ENCODE data around the gene GABPA. TPM values are rescaled to one million over a fixed set of nuclear protein-coding genes. Genes with fewer than 3 reads are reported as not detected.
"Not testable (repeated sequence)": the region's sequence is repeated elsewhere in the genome, so short reads cannot be mapped to it uniquely, and the experiment has no call there.

GABPA gene
- total RNA-seq, 1 experiment from 2014 or later = 26.4 TPM

- no peak for DNase-seq (ENCODE audit: low read depth)
- in situ Hi-C loops (cut with HindIII; ENCODE audit: low pct_unique_long_range_greater_than_20kb, low sequenced_read_pairs) = no loop called here
Observed at GRCh38 chr21:25734654-25734903, 193 bp upstream of the GABPA start.

DNA sequence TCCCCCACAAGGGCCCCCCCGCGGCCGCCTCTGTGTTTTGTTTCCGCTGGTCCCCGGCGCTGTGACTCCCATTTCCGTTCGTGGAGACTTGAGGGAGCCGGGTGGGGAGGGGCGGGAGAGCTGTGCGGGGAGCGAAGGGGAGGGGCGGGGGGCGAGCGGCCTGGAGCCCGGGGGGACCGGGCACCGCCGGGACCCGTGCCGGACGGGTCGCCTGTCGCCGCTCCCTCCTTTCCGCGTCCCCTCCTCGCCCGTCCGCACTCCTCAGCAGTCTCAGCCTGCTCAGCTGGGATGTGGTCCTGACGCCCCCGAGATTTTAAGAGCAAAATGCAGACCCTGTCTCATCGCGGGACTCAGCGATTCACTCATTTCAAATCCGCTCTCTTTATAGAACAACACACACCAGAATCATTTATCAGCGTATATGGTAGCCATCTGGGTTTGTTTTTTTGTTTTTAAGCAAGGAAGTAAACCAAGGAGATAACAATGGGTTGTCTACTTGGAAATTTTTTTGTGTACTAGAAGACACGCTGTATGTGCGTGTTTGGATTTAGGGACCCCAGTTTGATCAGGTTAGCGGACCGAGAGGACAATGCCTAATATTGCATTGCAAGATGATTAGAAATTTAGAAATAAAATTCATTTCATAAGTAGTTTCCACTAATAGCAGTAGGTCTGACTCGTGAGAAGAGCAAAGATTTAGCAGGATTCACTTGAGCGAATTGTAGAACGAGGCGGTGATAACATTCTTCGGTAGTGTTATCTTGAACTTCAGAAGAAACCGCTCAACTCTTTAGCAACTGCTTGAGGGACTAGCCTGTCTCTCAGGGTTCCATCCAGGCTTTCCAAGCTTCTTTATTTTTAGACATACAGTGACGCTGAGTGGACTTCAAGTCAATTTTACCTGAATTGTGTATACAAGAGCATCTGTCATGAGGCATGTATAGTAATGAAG lies 1.1 kb downstream of the GABPA start:
- in situ Hi-C loops (cut with HindIII; ENCODE audit: low pct_unique_long_range_greater_than_20kb, low sequenced_read_pairs) = no loop called here
- peak; percentile 30 for DNase-seq (ENCODE audit: low read depth)

- no peak for DNase-seq (ENCODE audit: low read depth)
- in situ Hi-C loops (cut with HindIII; ENCODE audit: low pct_unique_long_range_greater_than_20kb, low sequenced_read_pairs) = no loop called here
Observed at GRCh38 chr21:25737421-25737820, 2.6 kb downstream of the GABPA start.

DNA sequence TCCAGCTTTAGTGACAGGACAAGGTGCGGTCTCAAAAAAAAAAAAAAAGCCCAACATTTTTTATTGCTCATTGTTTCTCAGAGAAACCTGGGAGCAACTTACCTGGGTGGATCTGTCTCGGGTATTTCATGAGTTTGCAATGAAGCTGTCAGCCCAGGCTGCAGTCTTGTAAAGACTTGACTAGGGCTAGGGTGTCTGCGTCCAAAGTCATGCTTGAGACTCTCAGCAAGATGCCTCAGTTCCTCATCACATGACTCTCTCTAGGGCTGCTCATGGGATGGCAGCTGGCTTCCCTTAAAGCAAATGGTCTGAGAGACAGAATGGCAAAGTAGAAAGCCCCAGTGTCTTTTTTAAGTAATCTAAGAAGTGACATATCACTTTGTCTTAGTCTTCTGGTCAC lies 8.1 kb downstream of the GABPA start:
- DNase-seq (ENCODE audit: low read depth) = no peak
- in situ Hi-C loops (cut with HindIII; ENCODE audit: low pct_unique_long_range_greater_than_20kb, low sequenced_read_pairs) = no loop called here

GRCh38 chr21:25744854-25745253 lies 10.1 kb downstream of the GABPA start:
- in situ Hi-C loops (cut with HindIII; ENCODE audit: low pct_unique_long_range_greater_than_20kb, low sequenced_read_pairs) = no loop called here
- DNase-seq (ENCODE audit: low read depth) = no peak

GRCh38 chr21:25750085-25750484 lies 15.3 kb downstream of the GABPA start:
- DNase-seq (ENCODE audit: low read depth) = no peak
- in situ Hi-C loops (cut with HindIII; ENCODE audit: low pct_unique_long_range_greater_than_20kb, low sequenced_read_pairs) = no loop called here

- in situ Hi-C loops (cut with HindIII; ENCODE audit: low pct_unique_long_range_greater_than_20kb, low sequenced_read_pairs) = no loop called here
- no peak for DNase-seq (ENCODE audit: low read depth)
Observed at GRCh38 chr21:25752416-25752815, 17.6 kb downstream of the GABPA start.

- DNase-seq (ENCODE audit: low read depth) = no peak
Observed at GRCh38 chr21:25756190-25756932, 21.6 kb downstream of the GABPA start.

DNA sequence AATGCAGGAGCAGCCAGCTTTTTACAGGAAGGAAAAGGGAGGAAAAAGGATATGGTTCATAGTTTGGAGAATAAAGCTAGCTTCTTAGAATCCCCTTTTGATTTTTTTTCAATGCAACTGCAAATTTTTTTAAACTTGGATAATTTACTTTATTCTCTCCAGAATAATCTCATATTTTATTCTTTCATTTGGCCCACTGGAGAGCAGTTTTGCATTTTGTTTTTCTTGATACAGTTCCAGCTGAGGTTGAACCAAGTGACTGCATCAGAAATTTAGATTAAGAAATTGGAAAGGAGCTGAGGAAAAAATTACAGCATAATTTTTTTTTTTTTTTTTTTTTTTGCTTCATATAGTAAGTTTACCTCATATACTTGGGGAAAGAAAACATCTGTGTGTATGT lies 22.8 kb downstream of the GABPA start:
- in situ Hi-C loops (cut with HindIII; ENCODE audit: low pct_unique_long_range_greater_than_20kb, low sequenced_read_pairs) = no loop called here

More at GRCh38 chr21:25756190-25756932, 21.6 kb downstream of the GABPA start:
- in situ Hi-C loops (cut with HindIII; ENCODE audit: low pct_unique_long_range_greater_than_20kb, low sequenced_read_pairs) = no loop called here

DNA sequence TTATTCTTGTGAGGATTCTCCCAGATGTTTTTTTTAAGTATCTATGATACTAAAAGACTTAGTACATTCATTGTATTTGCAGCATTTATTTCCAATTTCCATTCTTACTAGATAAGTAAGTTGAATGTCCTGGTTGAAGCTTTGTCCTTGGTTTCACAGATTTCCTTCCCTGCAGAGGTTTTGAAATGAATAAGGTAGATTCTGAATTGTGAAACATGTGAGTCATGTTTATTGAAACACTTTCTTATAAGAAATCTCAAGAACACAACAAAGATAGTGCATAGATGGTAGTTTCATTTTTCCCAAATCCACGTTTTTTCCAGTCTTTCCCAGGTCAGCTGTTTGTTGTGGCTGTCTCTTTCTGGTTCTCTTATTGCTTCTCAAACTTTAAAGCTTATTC lies 24.8 kb downstream of the GABPA start:
- no peak for DNase-seq (ENCODE audit: low read depth)
- in situ Hi-C loops (cut with HindIII; ENCODE audit: low pct_unique_long_range_greater_than_20kb, low sequenced_read_pairs) = no loop called here

More for the DNA sequence above, 22.8 kb downstream of the GABPA start:
- no peak for DNase-seq (ENCODE audit: low read depth)

DNA sequence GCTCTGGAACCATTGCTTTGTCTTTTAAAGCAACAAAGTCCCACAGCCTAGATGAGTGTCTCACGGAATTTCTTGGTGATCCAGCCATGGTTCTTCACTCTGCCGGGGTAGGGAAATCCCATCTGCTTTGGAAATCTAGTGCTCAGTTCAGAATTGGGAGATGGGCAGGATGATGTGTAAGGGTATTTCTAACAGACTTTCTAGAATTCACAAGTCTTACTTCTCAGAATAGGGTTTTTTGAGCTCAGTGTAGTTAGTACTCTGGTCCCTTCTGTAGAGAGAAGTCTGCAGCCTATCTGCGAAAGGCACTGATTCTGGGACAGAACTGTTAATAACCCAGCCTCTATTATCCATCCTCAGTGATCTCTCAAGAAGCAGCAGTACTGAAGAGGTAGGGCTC lies 25.3 kb downstream of the GABPA start:
- in situ Hi-C loops (cut with HindIII; ENCODE audit: low pct_unique_long_range_greater_than_20kb, low sequenced_read_pairs) = no loop called here
- DNase-seq (ENCODE audit: low read depth) = no peak

- DNase-seq (ENCODE audit: low read depth) = no peak
- in situ Hi-C loops (cut with HindIII; ENCODE audit: low pct_unique_long_range_greater_than_20kb, low sequenced_read_pairs) = no loop called here
Observed at GRCh38 chr21:25760677-25761076, 25.9 kb downstream of the GABPA start.

DNA sequence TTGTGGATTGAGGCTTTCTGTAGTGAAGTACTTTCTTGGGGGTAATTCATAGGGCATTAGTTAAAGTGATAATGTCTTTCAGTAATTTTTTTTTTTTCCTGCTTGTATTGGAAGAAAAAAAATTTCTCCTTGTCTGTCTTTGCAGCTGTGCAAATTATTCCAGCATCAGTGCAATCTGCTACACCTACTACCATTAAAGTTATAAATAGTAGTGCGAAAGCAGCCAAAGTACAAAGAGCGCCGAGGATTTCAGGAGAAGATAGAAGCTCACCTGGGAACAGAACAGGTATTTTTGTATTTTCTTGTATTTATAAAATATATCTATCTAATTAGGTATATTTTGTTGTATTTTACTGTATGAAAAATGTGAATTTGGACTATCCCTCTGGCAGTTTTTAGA lies 29.3 kb downstream of the GABPA start:
- in situ Hi-C loops (cut with HindIII; ENCODE audit: low pct_unique_long_range_greater_than_20kb, low sequenced_read_pairs) = no loop called here
- DNase-seq (ENCODE audit: low read depth) = no peak

DNA sequence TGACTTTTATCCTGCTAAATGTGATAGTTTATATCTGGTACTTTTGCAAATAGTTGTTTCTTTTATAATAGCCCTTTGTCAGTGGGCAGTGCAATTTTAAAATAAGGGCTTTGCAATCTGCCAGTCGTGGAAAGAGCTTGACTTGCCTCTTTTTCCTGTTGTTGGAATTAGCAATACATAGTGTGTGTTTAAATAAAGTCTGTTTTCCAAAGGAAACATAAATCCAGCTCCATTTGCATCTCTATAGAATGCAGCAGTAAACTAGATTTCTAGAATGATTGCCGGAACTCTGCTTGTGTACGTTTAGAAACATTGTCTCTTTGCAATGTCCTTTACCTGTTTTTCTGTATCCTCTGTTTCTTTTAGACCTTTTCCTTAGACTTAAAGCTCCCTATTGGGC lies 33.1 kb downstream of the GABPA start:
- in situ Hi-C loops (cut with HindIII; ENCODE audit: low pct_unique_long_range_greater_than_20kb, low sequenced_read_pairs) = no loop called here
- no peak for DNase-seq (ENCODE audit: low read depth)

DNA sequence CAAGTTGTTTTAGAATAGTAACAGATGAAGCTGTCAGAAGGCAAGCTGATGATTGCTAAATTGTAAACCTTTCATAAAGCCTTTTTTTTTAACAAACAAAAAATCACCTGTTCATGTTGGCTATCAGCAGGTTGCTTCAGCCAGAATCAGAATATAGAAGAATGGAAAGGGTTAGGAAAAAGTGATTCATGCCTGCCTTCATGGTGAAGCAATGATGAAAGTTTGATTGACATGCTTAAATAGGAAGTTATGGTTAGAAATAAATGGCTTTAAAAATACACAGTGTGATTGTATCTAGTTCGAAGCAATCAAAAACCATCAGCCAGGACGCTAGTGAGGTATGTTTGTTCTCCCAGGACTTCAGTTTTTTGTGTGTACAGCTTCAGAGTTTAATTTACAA lies 37.9 kb downstream of the GABPA start:
- in situ Hi-C loops (cut with HindIII; ENCODE audit: low pct_unique_long_range_greater_than_20kb, low sequenced_read_pairs) = no loop called here
- DNase-seq (ENCODE audit: low read depth) = no peak

- no peak for DNase-seq (ENCODE audit: low read depth)
- in situ Hi-C loops (cut with HindIII; ENCODE audit: low pct_unique_long_range_greater_than_20kb, low sequenced_read_pairs) = no loop called here
Observed at GRCh38 chr21:25776440-25776839, 41.7 kb downstream of the GABPA start.

- in situ Hi-C loops (cut with HindIII; ENCODE audit: low pct_unique_long_range_greater_than_20kb, low sequenced_read_pairs); DNase-seq (ENCODE audit: low read depth): not testable (repeated sequence)
Observed at GRCh38 chr21:25778126-25778875, 43.5 kb downstream of the GABPA start.

GRCh38 chr21:25788677-25789076 lies 53.9 kb downstream of the GABPA start:
- in situ Hi-C loops (cut with HindIII; ENCODE audit: low pct_unique_long_range_greater_than_20kb, low sequenced_read_pairs) = no loop called here
- no peak for DNase-seq (ENCODE audit: low read depth)
